GM12874 (cell line): Measurements from ENCODE around the gene CAMSAP3.

Experiments
- TF ChIP-seq, protein P1 (sequence below): IDR thresholded peaks from 2 replicates; pipeline ENCODE4 v1.5.1; 2011; ENCODE audit warnings: low read depth, mild to moderate bottlenecking, control low read depth, low read length, moderate library complexity; ENCODE audit not compliant: insufficient read depth

CAMSAP3 gene

GRCh38 chr19:7602240-7602934, 6.7 kb downstream of the CAMSAP3 start:
- TF ChIP-seq, protein P1, sequence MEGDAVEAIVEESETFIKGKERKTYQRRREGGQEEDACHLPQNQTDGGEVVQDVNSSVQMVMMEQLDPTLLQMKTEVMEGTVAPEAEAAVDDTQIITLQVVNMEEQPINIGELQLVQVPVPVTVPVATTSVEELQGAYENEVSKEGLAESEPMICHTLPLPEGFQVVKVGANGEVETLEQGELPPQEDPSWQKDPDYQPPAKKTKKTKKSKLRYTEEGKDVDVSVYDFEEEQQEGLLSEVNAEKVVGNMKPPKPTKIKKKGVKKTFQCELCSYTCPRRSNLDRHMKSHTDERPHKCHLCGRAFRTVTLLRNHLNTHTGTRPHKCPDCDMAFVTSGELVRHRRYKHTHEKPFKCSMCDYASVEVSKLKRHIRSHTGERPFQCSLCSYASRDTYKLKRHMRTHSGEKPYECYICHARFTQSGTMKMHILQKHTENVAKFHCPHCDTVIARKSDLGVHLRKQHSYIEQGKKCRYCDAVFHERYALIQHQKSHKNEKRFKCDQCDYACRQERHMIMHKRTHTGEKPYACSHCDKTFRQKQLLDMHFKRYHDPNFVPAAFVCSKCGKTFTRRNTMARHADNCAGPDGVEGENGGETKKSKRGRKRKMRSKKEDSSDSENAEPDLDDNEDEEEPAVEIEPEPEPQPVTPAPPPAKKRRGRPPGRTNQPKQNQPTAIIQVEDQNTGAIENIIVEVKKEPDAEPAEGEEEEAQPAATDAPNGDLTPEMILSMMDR, result no peak

DNA sequence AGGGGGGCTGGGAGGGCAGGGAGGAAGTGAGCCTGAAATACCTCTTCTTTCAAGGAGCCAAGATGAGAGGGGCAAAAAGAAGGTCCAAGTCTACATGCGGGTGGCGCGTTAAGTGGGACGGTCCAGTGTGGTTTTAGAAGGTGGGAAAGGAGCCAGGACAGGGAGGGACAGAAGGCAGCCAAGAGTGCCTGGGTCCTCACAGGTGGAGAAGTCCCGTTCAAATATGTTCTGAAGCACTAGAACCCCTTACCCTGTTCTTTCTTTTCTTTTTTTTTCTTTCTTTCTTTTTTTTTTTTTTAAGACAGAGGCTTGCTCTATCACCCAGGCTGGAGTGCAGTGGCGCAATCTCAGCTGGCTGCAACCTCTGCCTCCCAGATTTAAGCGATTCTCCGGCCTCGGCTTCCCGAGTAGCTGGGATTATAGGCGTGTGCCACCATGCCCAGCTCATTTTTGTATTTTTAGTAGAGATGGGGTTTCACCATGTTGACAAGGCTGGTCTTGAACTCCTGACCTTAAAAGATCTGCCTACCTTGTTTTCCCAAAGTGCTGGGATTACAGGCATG, 7.4 kb downstream of the CAMSAP3 start:
- TF ChIP-seq, protein P1, result no peak

DNA sequence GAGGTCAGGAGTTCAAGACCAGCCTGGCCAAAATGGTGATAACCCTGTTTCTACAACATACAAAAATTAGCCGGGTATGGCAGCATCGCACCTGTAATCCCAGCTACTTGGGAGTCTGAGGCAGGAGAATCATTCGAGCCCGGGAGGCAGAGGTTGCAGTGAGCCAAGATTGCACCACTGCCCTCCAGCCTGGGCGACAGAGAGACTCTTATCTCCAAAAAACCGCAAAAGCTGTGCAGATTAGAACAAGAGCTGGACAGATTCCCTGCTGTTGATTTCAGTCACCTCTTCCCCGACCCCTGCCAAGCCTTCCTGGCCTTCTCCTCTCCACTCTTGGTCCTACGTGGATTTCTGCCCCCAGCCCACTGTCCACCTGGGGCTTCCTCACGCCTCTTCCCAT, 8.3 kb downstream of the CAMSAP3 start:
- TF ChIP-seq, protein P1, result no peak

- TF ChIP-seq, protein P1, result no peak
Observed at GRCh38 chr19:7605490-7606222, 10.0 kb downstream of the CAMSAP3 start.

- TF ChIP-seq, protein P1, result no peak
Observed at GRCh38 chr19:7606289-7606688, 10.6 kb downstream of the CAMSAP3 start.

- TF ChIP-seq, protein P1, result no peak
Observed at GRCh38 chr19:7607212-7607873, 11.7 kb downstream of the CAMSAP3 start.

GRCh38 chr19:7607874-7608560, 12.4 kb downstream of the CAMSAP3 start:
- TF ChIP-seq, protein P1, result no peak
